Ovary (tissue), 9 donors: ENCODE results near the gene DBNDD2. TPM values are rescaled to one million over a fixed set of nuclear protein-coding genes. Genes with fewer than 3 reads are reported as not detected.

Experiments
- DNase-seq, 5 donors: peaks; one replicate each; pipeline ENCODE4 v3.0.0-alpha.2; 2019 to 2020
- H3K27ac ChIP-seq, 2 donors: fragments of 200-600 bp; one replicate each; pipeline versions ENCODE4 v1.5.1 to v1.8.0; 2019 to 2022
- H3K27me3 ChIP-seq: fragments of 200-600 bp; one replicate; pipeline ENCODE4 v1.8.0; 2022
- H3K36me3 ChIP-seq: fragments of 200-600 bp; sonication (generic); one replicate; pipeline ENCODE4 v1.5.1; 2019
- H3K4me1 ChIP-seq: one replicate; pipeline ENCODE4 v1.8.1; 2013; ENCODE audit warnings: mild to moderate bottlenecking, moderate library complexity; ENCODE audit not compliant: insufficient read depth
- H3K4me3 ChIP-seq: fragments of 200-600 bp; sonication (generic); one replicate; pipeline ENCODE4 v1.5.1; 2017
- H3K9me3 ChIP-seq, 2 donors: fragments of 200-600 bp in 1 of 2; sonication (generic) in 1 of 2; one replicate each; pipeline versions ENCODE4 v1.5.1 to v1.8.1; 2013 to 2019; ENCODE audit warnings: mild to moderate bottlenecking in 1 of 2, moderate library complexity in 1 of 2
- CTCF ChIP-seq, 3 donors: fragments of 450-650 bp in 2 of 3; fragments of 200-600 bp in 1 of 3; IDR thresholded peaks; one replicate each; pipeline versions ENCODE4 v1.5.1 to v1.8.0; 2016 to 2022; ENCODE audit warnings: antibody characterized with exemption in 3 of 3, mild to moderate bottlenecking in 1 of 3
- EP300 ChIP-seq: sonication (generic); formaldehyde crosslinking; IDR thresholded peaks from one replicate; pipeline ENCODE4 v1.6.1; 2017; ENCODE audit warnings: antibody characterized with exemption
- POLR2A ChIP-seq: fragments of 450-650 bp; IDR thresholded peaks from one replicate; pipeline ENCODE4 v1.6.1; 2017; ENCODE audit warnings: antibody characterized with exemption, mild to moderate bottlenecking, moderate library complexity
- WGBS, 3 donors: extraction: QIAGEN DNeasy Blood & Tissue Kit in 1 of 3; methylation state at CpG; one replicate each; pipeline versions ENCODE4 v1.1.5 to v1.1.7; 2013 to 2017; 5-methylcytosine and 5-hydroxymethylcytosine counted together
- intact Hi-C, 4 donors: fragments of 100-400 bp; cut with DNase I; formaldehyde crosslinking; loops; one replicate each; pipeline versions ENCODE4 v1.11.0 to v1.15.1; 2022 to 2023
- polyA plus RNA-seq, 2 donors: library from polyadenylated mRNA; stranded (reverse); fragments of 200-250 nt in 1 of 2; fragments of 350-450 nt in 1 of 2; fragmentation: Illumina TruSeq in 1 of 2; extraction: RNeasy Lipid Tissue Mini Kit (QIAGEN cat#74804) in 1 of 2; gene quantifications; one replicate each; pipeline ENCODE4 v1.2.3, GENCODE V29; 2013 to 2014
- total RNA-seq, 7 donors: library from RNA; depleted of rRNA in 2 of 7; stranded (reverse); fragments of >200 nt in 2 of 7; fragmentation: NEBNext Ultra II Directional in 3 of 7; extraction: Animal tissue kit (Norgen Biotek cat#: 25700) in 3 of 7; gene quantifications; one replicate each; pipeline versions ENCODE4 v1.1.0 to v1.2.4, GENCODE V29; 2016 to 2023
- donor health status: DM: no; HTN: no; CAD: no; lungs with moderate emphysema.
- donor health status: DM: no; HTN: no; CAD: no.
- donor health status: Bipolar disorder and iron deficiency.
- donor health status: DM: yes; HTN: yes; CAD: no.
- donor health status: DM: no; HTN: no; CAD: no.
- donor health status: DM: yes; HTN: yes; CAD: no.

Gene DBNDD2
- total and polyA plus RNA-seq, 9 donors: 18.4 to 63.2 (median 32.0) TPM

- WGBS, 3 donors: 57 to 73% (median 69%) methylated on average over 3 of the region's 3 CpGs
- Histone ChIP-seq H3K4me1 (no peaks in the 10 kb centered on the region), H3K27ac (no peak overlapping the region), H3K27me3 (no peaks in the 10 kb centered on the region), H3K36me3 (no peaks in the 10 kb centered on the region), H3K9me3 (no peaks in the 10 kb centered on the region), H3K4me3 (no peak overlapping the region)
- TF ChIP-seq CTCF (IDR thresholded peaks at IDR 0.05): no peak
- DNase-seq: no peak
- intact Hi-C loops: loop anchor here in 1 of 4 donors (10.0 kb wide), 1 partner anchor 135 kb away; no protein-coding TSS in a partner anchor
Observed at GRCh38 chr20:45449528-45449927, 41.4 kb downstream of the DBNDD2 start.

- intact Hi-C loops: no loop called here
- Histone ChIP-seq H3K4me1 (no peaks in the 10 kb centered on the region), H3K4me3 (no peak overlapping the region), H3K36me3 (no peaks in the 10 kb centered on the region), H3K9me3 (no peaks in the 10 kb centered on the region), H3K27me3 (no peaks in the 10 kb centered on the region), H3K27ac (no peak overlapping the region)
- 61 to 66% (median 62%) methylated on average over 5 of the region's 5 CpGs for WGBS, 3 donors
- no peak for DNase-seq
- TF ChIP-seq CTCF (IDR thresholded peaks at IDR 0.05) (no peak), EP300 (no peak), POLR2A (no peak)
Observed at GRCh38 chr20:45450097-45450818, 42.2 kb downstream of the DBNDD2 start.

- intact Hi-C loops: no loop called here
- no peaks in the 10 kb centered on the region for H3K27me3 ChIP-seq
- H3K36me3 ChIP-seq: no peaks in the 10 kb centered on the region
- 63 to 78% (median 67%) methylated on average over 4 of the region's 4 CpGs for WGBS, 3 donors
- no peak overlapping the region for H3K4me3 ChIP-seq
- H3K4me1 ChIP-seq: no peaks in the 10 kb centered on the region
- no peaks in the 10 kb centered on the region for H3K9me3 ChIP-seq
- DNase-seq: no peak
- TF ChIP-seq CTCF (IDR thresholded peaks at IDR 0.05) (no peak), EP300 (no peak), POLR2A (no peak)
- no peak overlapping the region for H3K27ac ChIP-seq
Observed at GRCh38 chr20:45452238-45452637, 44.1 kb downstream of the DBNDD2 start.

GRCh38 chr20:45452772-45453691 is 44.9 kb downstream of the DBNDD2 start:
- intact Hi-C loops: no loop called here
- Histone ChIP-seq H3K9me3 (no peaks in the 10 kb centered on the region), H3K4me3 (no peak overlapping the region), H3K36me3 (no peaks in the 10 kb centered on the region), H3K27ac (no peak overlapping the region), H3K4me1 (no peaks in the 10 kb centered on the region), H3K27me3 (no peaks in the 10 kb centered on the region)
- 70 to 74% (median 71%) methylated on average over 4 of the region's 4 CpGs for WGBS, 3 donors
- no peak for DNase-seq
- no peak for TF ChIP-seq CTCF (IDR thresholded peaks at IDR 0.05)
